Tibial artery (tissue), 4 donors: ENCODE results near the gene STAT4.

ENCODE experiments used
- DNase-seq, 2 donors: peaks; one replicate each; pipeline ENCODE4 v3.0.0-alpha.2; 2019
- H3K27ac ChIP-seq, 2 donors: fragments of 200-600 bp; sonication (generic) in 1 of 2; 1 replicate in 1 of 2; 2 replicates in 1 of 2; pipeline ENCODE4 v1.5.1; 2018 to 2019; ENCODE audit warnings: mild to moderate bottlenecking in 1 of 2
- H3K27me3 ChIP-seq, 2 donors: fragments of 200-600 bp; sonication (generic) in 1 of 2; one replicate each; pipeline versions ENCODE4 v1.5.1 to v1.6.0; 2016 to 2019
- H3K36me3 ChIP-seq, 3 donors: fragments of 200-600 bp; sonication (generic) in 2 of 3; one replicate each; pipeline ENCODE4 v1.5.1; 2016 to 2019; ENCODE audit warnings: mild to moderate bottlenecking in 2 of 3
- H3K4me1 ChIP-seq, 4 donors: fragments of 200-600 bp; sonication (generic) in 2 of 4; 1 replicate in 3 of 4; 2 replicates in 1 of 4; pipeline ENCODE4 v1.5.1; 2016 to 2019
- H3K4me3 ChIP-seq, 2 donors: fragments of 200-600 bp; sonication (generic) in 1 of 2; 1 replicate in 1 of 2; 2 replicates in 1 of 2; pipeline ENCODE4 v1.5.1; 2018 to 2019; ENCODE audit warnings: mild to moderate bottlenecking in 2 of 2
- H3K9me3 ChIP-seq, 3 donors: fragments of 200-600 bp; sonication (generic) in 1 of 3; one replicate each; pipeline ENCODE4 v1.5.1; 2016 to 2019
- intact Hi-C: fragments of 100-400 bp; cut with DNase I; formaldehyde crosslinking; loops from one replicate; pipeline ENCODE4 v1.15.0; 2023; ENCODE audit warnings: low total_unique reads
- TF ChIP-seq, protein P1 (sequence below), 2 experiments: fragments of 200-600 bp in 1 of 2; fragments of 450-650 bp in 1 of 2; IDR thresholded peaks; one replicate each; pipeline ENCODE4 v1.5.1; 2017 to 2019; ENCODE audit warnings: antibody characterized with exemption in 2 of 2, mild to moderate bottlenecking in 1 of 2, moderate library complexity in 1 of 2

The STAT4 gene

DNA sequence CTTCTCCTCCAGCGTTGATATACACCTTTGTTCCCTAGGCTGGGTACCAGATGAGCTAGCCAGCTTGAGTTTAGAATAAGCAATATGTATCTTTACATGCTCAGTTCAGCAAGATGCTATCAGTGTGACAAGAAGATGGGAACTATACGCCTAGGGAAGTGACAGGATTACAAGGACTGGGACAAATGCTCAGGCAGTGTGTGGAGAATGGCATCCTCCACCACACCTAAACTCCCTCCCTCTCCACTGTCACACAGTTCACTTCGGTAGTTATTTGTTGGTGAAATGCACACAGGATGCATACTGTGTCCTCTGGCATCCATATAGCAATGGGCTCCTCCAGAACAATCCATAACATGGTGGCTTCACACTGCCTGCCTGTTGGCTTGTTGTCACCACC lies 144.5 kb downstream of the STAT4 start:
- peaks cover 0 to 7% (median 0%) of the 10 kb centered on the region in 4 donors for H3K4me1 ChIP-seq
- TF ChIP-seq, protein P1, sequence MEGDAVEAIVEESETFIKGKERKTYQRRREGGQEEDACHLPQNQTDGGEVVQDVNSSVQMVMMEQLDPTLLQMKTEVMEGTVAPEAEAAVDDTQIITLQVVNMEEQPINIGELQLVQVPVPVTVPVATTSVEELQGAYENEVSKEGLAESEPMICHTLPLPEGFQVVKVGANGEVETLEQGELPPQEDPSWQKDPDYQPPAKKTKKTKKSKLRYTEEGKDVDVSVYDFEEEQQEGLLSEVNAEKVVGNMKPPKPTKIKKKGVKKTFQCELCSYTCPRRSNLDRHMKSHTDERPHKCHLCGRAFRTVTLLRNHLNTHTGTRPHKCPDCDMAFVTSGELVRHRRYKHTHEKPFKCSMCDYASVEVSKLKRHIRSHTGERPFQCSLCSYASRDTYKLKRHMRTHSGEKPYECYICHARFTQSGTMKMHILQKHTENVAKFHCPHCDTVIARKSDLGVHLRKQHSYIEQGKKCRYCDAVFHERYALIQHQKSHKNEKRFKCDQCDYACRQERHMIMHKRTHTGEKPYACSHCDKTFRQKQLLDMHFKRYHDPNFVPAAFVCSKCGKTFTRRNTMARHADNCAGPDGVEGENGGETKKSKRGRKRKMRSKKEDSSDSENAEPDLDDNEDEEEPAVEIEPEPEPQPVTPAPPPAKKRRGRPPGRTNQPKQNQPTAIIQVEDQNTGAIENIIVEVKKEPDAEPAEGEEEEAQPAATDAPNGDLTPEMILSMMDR (IDR thresholded peaks at IDR 0.05) = no peak
- H3K27ac ChIP-seq = no peak overlapping the region
- H3K36me3 ChIP-seq = peaks cover 59 to 80% (median 61%) of the 10 kb centered on the region in 3 donors
- no peaks in the 10 kb centered on the region for H3K27me3 ChIP-seq
- DNase-seq = no peak
- H3K9me3 ChIP-seq = no peaks in the 10 kb centered on the region
- no peak overlapping the region for H3K4me3 ChIP-seq
- intact Hi-C loops = no loop called here

DNA sequence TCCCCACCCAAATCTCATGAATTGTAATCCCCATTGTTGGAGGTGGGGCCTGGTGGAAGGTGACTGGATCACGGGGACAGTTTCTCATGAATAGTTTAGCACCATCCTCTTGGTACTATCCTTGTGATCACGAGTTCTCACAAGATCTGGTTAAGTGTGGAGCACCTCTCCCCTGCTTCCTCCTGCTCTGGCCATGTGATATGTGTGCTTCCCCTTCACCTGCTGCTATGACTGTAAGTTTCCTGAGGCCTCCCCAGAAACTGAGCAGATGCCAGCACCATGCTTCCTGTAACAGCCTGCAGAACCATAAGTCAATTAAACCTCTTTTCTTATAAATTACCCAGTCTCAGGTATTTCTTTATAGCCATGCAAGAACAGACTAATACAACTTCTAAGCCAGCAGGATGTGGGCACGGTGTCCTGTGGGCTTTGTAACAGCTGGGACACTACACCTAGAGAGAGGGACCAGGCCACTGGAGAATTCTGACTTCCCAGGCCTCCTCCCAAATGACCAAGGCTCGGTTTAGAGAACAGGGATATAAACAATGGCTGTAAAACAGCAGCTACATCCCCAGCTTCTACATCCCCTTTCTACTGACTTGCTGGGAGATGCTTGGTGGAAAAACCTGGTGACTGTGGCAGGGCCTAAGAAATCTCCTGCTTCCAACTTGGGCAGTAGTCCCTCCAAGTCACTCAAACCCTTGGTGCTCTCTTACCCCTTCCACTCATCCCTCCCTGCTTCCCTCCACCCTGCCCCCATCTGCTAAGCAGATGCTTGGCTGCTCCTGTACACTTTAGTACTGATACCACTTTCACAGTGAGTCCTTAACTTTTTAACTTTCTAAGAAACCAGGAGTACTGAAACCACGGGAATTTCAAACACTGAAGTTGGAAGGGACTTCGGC lies 147.1 kb downstream of the STAT4 start:
- Histone ChIP-seq H3K27me3 (no peaks in the 10 kb centered on the region), H3K27ac (no peak overlapping the region), H3K4me3 (no peak overlapping the region), H3K9me3 (no peaks in the 10 kb centered on the region), H3K36me3 (peaks cover 73 to 97% (median 86%) of the 10 kb centered on the region in 3 donors), H3K4me1 (no peaks in the 10 kb centered on the region)
- TF ChIP-seq, protein P1 (IDR thresholded peaks at IDR 0.05) = no peak
- intact Hi-C loops = no loop called here
- DNase-seq = no peak

DNA sequence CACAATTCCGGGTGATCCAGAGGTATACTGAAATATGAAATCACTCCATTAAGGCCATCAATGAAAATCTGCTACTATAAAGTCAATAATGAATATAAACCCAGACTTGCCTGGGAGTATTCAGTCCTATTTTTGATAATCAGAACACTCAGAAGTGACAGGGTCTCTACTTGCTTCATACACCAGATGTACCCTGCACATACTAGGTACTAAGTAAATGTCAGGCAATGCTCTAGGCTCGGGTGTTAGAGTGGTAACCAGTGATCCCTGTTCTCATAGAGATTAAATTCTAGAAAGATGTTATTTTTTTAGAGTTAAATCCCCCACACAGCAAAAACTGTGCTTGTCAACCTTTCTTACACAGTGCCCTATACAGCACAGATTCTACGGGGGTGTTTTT lies 149.2 kb downstream of the STAT4 start:
- Histone ChIP-seq H3K27me3 (no peaks in the 10 kb centered on the region), H3K9me3 (no peaks in the 10 kb centered on the region), H3K4me1 (no peaks in the 10 kb centered on the region), H3K4me3 (no peak overlapping the region), H3K36me3 (peaks cover 77 to 99% (median 93%) of the 10 kb centered on the region in 3 donors), H3K27ac (no peak overlapping the region)
- intact Hi-C loops = no loop called here
- TF ChIP-seq, protein P1 (IDR thresholded peaks at IDR 0.05) = no peak
- DNase-seq = no peak

DNA sequence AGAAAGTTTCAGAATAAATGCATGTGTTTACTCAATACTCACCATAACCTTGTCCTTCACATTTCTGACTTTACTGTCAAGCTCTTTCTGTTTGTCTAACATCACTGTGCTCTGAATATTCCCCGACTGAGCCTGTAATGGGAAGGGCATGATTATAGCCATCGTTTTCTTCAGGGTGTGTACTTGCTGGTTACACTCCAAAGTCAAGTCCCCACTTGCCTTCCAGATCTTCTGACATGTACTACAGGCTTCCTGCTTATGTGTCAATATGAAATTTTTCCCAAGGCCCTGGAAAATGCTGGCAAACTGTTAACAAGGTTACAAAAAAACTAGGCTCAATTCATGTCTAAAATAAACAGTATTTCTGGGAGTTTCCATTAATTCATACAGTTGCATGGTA lies 149.8 kb downstream of the STAT4 start:
- Histone ChIP-seq H3K4me1 (no peaks in the 10 kb centered on the region), H3K36me3 (peaks cover 77 to 99% (median 93%) of the 10 kb centered on the region in 3 donors), H3K4me3 (no peak overlapping the region), H3K27me3 (no peaks in the 10 kb centered on the region), H3K27ac (no peak overlapping the region), H3K9me3 (no peaks in the 10 kb centered on the region)
- intact Hi-C loops = no loop called here
- no peak for DNase-seq
- TF ChIP-seq, protein P1 (IDR thresholded peaks at IDR 0.05) = no peak

DNA sequence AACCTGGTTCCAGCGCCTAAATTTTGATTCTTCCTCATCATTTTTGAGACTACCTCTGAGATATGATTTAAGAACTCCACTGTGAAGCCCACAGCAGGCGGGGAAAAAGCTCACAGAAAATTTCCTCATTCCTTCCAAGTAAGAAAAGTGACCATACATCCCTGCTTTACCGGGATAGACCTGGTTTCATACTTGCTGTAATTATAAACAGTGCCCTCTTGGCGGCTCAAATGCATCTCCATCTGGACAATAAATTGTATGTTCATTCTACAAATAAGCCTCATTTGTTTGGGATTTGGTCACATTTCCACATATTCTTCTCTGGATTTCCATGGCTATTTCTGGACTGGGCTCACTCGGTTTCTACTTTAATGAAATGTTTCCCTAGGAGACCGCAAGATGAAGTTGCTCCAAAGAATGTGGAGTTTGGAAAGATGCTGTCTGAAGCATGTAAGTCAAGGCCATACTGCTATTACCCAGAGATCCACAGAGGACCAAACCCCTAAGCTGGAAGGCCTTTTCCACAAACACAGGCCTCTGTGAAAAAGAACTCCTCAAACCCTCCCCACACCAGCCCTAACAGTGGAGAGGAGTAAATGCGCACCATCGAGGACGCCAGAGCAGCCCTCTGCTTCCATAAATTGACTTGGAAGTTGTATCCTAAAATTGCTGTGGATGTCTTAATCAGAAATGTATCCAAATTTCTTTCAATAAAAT lies 150.7 kb downstream of the STAT4 start:
- Histone ChIP-seq H3K36me3 (peaks cover 76 to 99% (median 93%) of the 10 kb centered on the region in 3 donors), H3K9me3 (no peaks in the 10 kb centered on the region), H3K4me1 (no peaks in the 10 kb centered on the region), H3K27me3 (no peaks in the 10 kb centered on the region), H3K4me3 (no peak overlapping the region), H3K27ac (no peak overlapping the region)
- DNase-seq = no peak
- TF ChIP-seq, protein P1 (IDR thresholded peaks at IDR 0.05) = no peak
- intact Hi-C loops = no loop called here
